COLO829 (cell line): ENCODE results near the gene MTUS2.

Experiments
- DNase-seq: peaks from one replicate; pipeline ENCODE4 v3.0.0; 2012; ENCODE audit warnings: low spot score

MTUS2 gene

GRCh38 chr13:29508130-29508875 lies 688.2 kb downstream of the MTUS2 start:
- peak; percentile 87 for DNase-seq

- no peak for DNase-seq
Measured at GRCh38 chr13:29508876-29509252, 688.7 kb downstream of the MTUS2 start.

GRCh38 chr13:29509999-29510589 lies 690.0 kb downstream of the MTUS2 start:
- DNase-seq = no peak

- DNase-seq = no peak
Measured at GRCh38 chr13:29510651-29511084, 690.5 kb downstream of the MTUS2 start.

- DNase-seq = no peak
Measured at GRCh38 chr13:29511106-29511796, 691.1 kb downstream of the MTUS2 start.

GRCh38 chr13:29511980-29512379 lies 691.8 kb downstream of the MTUS2 start:
- DNase-seq = no peak

- no peak for DNase-seq
Measured at GRCh38 chr13:29513002-29513980, 693.2 kb downstream of the MTUS2 start.

- DNase-seq = no peak
Measured at GRCh38 chr13:29513981-29514719, 694.0 kb downstream of the MTUS2 start.

GRCh38 chr13:29514720-29515310 lies 694.7 kb downstream of the MTUS2 start:
- DNase-seq = no peak

- no peak for DNase-seq
Measured at GRCh38 chr13:29515372-29515771, 695.2 kb downstream of the MTUS2 start.

GRCh38 chr13:29516012-29516411 lies 695.9 kb downstream of the MTUS2 start:
- DNase-seq = no peak

GRCh38 chr13:29516880-29517279 lies 696.7 kb downstream of the MTUS2 start:
- DNase-seq = no peak

- DNase-seq = no peak
Measured at GRCh38 chr13:29519921-29520320, 699.8 kb downstream of the MTUS2 start.

- DNase-seq = no peak
Measured at GRCh38 chr13:29520671-29521070, 700.5 kb downstream of the MTUS2 start.

- no peak for DNase-seq
Measured at GRCh38 chr13:29521336-29521735, 701.2 kb downstream of the MTUS2 start.

- peak; percentile 55 for DNase-seq
Measured at GRCh38 chr13:29522044-29522685, 702.0 kb downstream of the MTUS2 start.

GRCh38 chr13:29523199-29523961 lies 703.2 kb downstream of the MTUS2 start:
- no peak for DNase-seq

GRCh38 chr13:29524176-29524575 lies 704.0 kb downstream of the MTUS2 start:
- no peak for DNase-seq

GRCh38 chr13:29524641-29525040 lies 704.5 kb downstream of the MTUS2 start:
- DNase-seq = no peak

- DNase-seq = no peak
Measured at GRCh38 chr13:29525757-29526156, 705.6 kb downstream of the MTUS2 start.
